Fibroblast of mammary gland (primary cell): ENCODE data around the gene ZNF415.

Source experiments
- DNase-seq: peaks from one replicate; pipeline ENCODE4 v3.0.0-alpha.2; 2010; ENCODE audit warnings: low read depth
- H3K4me3 ChIP-seq: 2 replicates; pipeline ENCODE4 v1.5.1; 2011; ENCODE audit warnings: low read depth, mild to moderate bottlenecking, low read length, moderate library complexity; ENCODE audit not compliant: control insufficient read depth
- CTCF ChIP-seq: conservative IDR thresholded peaks from 2 replicates; pipeline ENCODE4 v1.5.1; 2011; ENCODE audit warnings: low read depth, low read length, inconsistent platforms; ENCODE audit not compliant: control insufficient read depth, insufficient read depth

The ZNF415 gene

GRCh38 chr19:53076984-53077383, 55.7 kb downstream of the ZNF415 start:
- H3K4me3 ChIP-seq: no peak overlapping the region
- TF ChIP-seq CTCF: peak; percentile 38
- peak; percentile 40 for DNase-seq

GRCh38 chr19:53068834-53069233, 63.9 kb downstream of the ZNF415 start:
- no peak for TF ChIP-seq CTCF
- no peak for DNase-seq
- H3K4me3 ChIP-seq: no peak overlapping the region

DNA sequence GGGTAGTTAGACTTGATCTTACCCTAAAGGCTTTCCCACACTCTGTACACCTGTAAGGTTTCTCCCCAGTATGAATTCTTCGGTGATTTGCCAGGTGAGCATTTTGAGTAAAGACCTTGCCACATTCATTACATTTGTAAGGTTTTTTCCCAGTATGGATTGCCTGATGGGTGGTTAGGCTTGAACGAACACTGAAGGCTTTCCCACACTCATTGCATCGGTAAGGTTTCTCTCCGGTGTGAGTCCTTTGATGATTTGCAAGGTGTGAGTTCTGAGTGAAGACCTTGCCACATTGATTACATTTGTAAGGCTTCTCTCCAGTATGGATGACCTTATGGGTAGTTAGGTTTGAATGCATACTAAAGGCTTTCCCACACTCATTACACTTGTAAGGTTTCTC, 64.5 kb downstream of the ZNF415 start:
- H3K4me3 ChIP-seq: no peak overlapping the region
- no peak for DNase-seq
- no peak for TF ChIP-seq CTCF

GRCh38 chr19:53057904-53058580, 74.7 kb downstream of the ZNF415 start:
- H3K4me3 ChIP-seq: no peak overlapping the region
- TF ChIP-seq CTCF: no peak
- no peak for DNase-seq
